ENCODE results near the gene TEX51. TPM values are rescaled to one million over a fixed set of nuclear protein-coding genes. Genes with fewer than 3 reads are reported as not detected.
A peak's percentile ranks its signal among the peaks of the same experiment; 100 is the strongest.

The TEX51 gene
- total RNA-seq, 4 donors from 2014 or later: not detected

DNA sequence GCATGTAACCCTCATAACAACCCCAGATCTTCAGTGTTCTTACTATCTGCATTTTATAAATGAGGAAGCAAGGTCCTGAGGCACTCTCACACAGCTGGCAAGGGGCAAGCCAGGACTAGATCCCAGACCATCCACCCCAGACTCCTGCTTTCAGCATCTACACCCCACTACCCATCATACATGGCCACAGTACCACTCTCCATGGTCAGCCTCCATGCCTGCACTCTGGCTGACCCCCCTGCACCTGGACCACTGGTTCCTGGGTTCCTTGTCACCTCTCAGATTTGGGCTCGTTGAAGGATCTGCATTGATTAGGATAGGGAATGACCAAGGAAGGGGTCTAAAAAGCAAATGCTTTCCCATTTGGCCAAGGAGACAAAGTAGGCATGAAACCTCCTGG, 36.0 kb upstream of the TEX51 start:
- WGBS: 62% methylated on average over 1 of the region's 1 CpG
- TF ChIP-seq, protein P1, sequence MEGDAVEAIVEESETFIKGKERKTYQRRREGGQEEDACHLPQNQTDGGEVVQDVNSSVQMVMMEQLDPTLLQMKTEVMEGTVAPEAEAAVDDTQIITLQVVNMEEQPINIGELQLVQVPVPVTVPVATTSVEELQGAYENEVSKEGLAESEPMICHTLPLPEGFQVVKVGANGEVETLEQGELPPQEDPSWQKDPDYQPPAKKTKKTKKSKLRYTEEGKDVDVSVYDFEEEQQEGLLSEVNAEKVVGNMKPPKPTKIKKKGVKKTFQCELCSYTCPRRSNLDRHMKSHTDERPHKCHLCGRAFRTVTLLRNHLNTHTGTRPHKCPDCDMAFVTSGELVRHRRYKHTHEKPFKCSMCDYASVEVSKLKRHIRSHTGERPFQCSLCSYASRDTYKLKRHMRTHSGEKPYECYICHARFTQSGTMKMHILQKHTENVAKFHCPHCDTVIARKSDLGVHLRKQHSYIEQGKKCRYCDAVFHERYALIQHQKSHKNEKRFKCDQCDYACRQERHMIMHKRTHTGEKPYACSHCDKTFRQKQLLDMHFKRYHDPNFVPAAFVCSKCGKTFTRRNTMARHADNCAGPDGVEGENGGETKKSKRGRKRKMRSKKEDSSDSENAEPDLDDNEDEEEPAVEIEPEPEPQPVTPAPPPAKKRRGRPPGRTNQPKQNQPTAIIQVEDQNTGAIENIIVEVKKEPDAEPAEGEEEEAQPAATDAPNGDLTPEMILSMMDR (IDR thresholded peaks at IDR 0.05): no peak
- no peak for TF ChIP-seq POLR2A (IDR thresholded peaks at IDR 0.05; ENCODE audit: low read depth)
- TF ChIP-seq EP300 (IDR thresholded peaks at IDR 0.05): no peak
- no peak for TF ChIP-seq POLR2AphosphoS5 (IDR thresholded peaks at IDR 0.05)
- intact Hi-C loops (cut with DNase I): no loop called here

GRCh38 chr2:126863336-126864015, 35.2 kb upstream of the TEX51 start:
- peak; percentile 84 for DNase-seq (ENCODE audit: extremely low spot score)
- TF ChIP-seq POLR2A (IDR thresholded peaks at IDR 0.05; ENCODE audit: low read depth) (no peak), EP300 (IDR thresholded peaks at IDR 0.05) (no peak), POLR2AphosphoS5 (IDR thresholded peaks at IDR 0.05) (no peak)
- TF ChIP-seq, protein P1 (IDR thresholded peaks at IDR 0.05): no peak
- Histone ChIP-seq H3K27me3 (no peaks in the 10 kb centered on the region), H3K4me1 (no peaks in the 10 kb centered on the region), H3K36me3 (no peaks in the 10 kb centered on the region), H3K9me3 (no peaks in the 10 kb centered on the region), H3K27ac (replicated peaks in 1 of 4) (no peak overlapping the region), H3K4me3 (no peak overlapping the region)
- intact Hi-C loops (cut with DNase I): no loop called here
- WGBS: 86% methylated on average over 5 of the region's 5 CpGs

More for the DNA sequence above, 36.0 kb upstream of the TEX51 start:
- Histone ChIP-seq H3K36me3 (no peaks in the 10 kb centered on the region), H3K4me1 (no peaks in the 10 kb centered on the region), H3K27me3 (no peaks in the 10 kb centered on the region), H3K27ac (replicated peaks in 1 of 4) (no peak overlapping the region), H3K4me3 (no peak overlapping the region), H3K9me3 (no peaks in the 10 kb centered on the region)
- DNase-seq (ENCODE audit: extremely low spot score): peak; percentile 62

DNA sequence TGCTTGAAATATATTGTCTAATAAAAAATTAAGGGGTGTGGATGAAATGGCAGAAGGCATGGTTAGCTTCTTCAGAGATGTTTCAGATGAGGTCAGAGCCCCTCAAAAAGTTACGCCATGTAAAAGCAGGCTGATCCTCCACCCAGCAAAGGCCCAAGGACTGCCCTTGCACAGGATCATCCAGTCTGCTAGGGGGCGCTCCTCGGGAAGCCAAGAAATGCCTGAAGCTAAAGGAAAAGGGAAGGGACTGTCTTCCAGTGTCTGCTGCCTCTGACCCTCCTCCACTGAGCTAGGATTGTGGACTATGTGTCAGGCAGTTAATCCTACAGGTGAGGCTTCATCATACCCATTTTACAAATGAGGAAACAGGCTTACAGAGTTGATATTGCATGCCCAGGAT, 33.8 kb upstream of the TEX51 start:
- Histone ChIP-seq H3K4me1 (no peaks in the 10 kb centered on the region), H3K9me3 (no peaks in the 10 kb centered on the region), H3K36me3 (no peaks in the 10 kb centered on the region), H3K27me3 (no peaks in the 10 kb centered on the region), H3K4me3 (no peak overlapping the region), H3K27ac (replicated peaks in 1 of 4) (no peak overlapping the region)
- peak; percentile 64 for DNase-seq (ENCODE audit: extremely low spot score)
- 87% methylated on average over 3 of the region's 3 CpGs for WGBS
- no peak for TF ChIP-seq POLR2A (IDR thresholded peaks at IDR 0.05; ENCODE audit: low read depth)
- TF ChIP-seq, protein P1 (IDR thresholded peaks at IDR 0.05): no peak
- no peak for TF ChIP-seq POLR2AphosphoS5 (IDR thresholded peaks at IDR 0.05)
- no peak for TF ChIP-seq EP300 (IDR thresholded peaks at IDR 0.05)
- intact Hi-C loops (cut with DNase I): no loop called here

DNA sequence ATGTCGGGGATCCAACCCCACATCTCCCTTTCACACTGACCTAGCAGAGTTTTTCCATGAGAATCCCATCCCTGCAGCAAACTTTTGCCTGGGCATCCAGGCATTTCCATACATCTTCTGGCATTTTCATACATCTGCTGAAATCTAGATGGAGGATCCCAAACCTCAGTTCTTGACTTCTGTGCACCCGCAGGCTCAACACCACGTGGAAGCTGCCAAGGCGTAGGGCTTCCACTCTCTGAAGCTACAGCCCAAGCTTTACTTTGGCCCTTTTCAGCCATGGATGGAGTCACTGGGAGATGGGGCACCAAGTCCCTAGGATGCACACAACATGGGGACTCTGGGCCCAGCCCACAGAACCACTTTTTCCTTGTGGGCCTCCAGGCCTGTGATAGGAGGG, 32.2 kb upstream of the TEX51 start:
- Histone ChIP-seq H3K27me3 (no peaks in the 10 kb centered on the region), H3K9me3 (no peaks in the 10 kb centered on the region), H3K27ac (replicated peaks in 1 of 4) (no peak overlapping the region), H3K36me3 (no peaks in the 10 kb centered on the region), H3K4me1 (no peaks in the 10 kb centered on the region), H3K4me3 (no peak overlapping the region)
- 91% methylated on average over 4 of the region's 4 CpGs for WGBS
- DNase-seq (ENCODE audit: extremely low spot score): peak; percentile 64
- intact Hi-C loops (cut with DNase I): no loop called here
- TF ChIP-seq POLR2AphosphoS5 (IDR thresholded peaks at IDR 0.05) (no peak), POLR2A (IDR thresholded peaks at IDR 0.05; ENCODE audit: low read depth) (no peak), EP300 (IDR thresholded peaks at IDR 0.05) (no peak)
- TF ChIP-seq, protein P1 (IDR thresholded peaks at IDR 0.05): no peak

DNA sequence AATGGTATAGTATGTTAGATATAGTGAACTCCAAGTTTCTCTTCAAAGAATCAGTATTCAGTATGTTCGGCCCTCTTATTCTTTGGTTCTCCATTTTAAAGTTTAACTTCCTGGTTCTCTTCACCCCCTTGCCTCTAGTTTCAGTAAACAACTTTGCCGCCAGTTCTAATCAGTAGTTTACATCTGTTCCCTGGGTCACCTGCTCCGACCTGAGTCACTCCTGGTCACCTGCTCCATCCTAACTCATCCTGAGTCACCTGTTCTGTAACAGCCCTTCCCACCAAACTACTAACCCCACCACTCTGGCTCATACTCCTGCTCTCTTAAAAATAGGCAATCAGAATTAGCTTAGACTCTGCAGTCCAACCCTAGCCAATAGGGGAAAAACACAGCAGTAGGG, 23.7 kb upstream of the TEX51 start:
- Histone ChIP-seq H3K9me3 (peaks cover 0 to 20% (median 14%) of the 10 kb centered on the region in 4 donors), H3K27me3 (no peaks in the 10 kb centered on the region), H3K4me1 (no peaks in the 10 kb centered on the region), H3K27ac (replicated peaks in 1 of 4) (no peak overlapping the region), H3K4me3 (no peak overlapping the region), H3K36me3 (no peaks in the 10 kb centered on the region)
- intact Hi-C loops (cut with DNase I): no loop called here
- no peak for DNase-seq (ENCODE audit: extremely low spot score)
- no peak for TF ChIP-seq EP300 (IDR thresholded peaks at IDR 0.05)
- TF ChIP-seq POLR2A (IDR thresholded peaks at IDR 0.05; ENCODE audit: low read depth): no peak
- TF ChIP-seq POLR2AphosphoS5 (IDR thresholded peaks at IDR 0.05): no peak
- 90% methylated on average over 3 of the region's 3 CpGs for WGBS

All from esophagus muscularis mucosa (tissue), 4 donors.